Measurements from ENCODE around the gene RPS3.

DNA sequence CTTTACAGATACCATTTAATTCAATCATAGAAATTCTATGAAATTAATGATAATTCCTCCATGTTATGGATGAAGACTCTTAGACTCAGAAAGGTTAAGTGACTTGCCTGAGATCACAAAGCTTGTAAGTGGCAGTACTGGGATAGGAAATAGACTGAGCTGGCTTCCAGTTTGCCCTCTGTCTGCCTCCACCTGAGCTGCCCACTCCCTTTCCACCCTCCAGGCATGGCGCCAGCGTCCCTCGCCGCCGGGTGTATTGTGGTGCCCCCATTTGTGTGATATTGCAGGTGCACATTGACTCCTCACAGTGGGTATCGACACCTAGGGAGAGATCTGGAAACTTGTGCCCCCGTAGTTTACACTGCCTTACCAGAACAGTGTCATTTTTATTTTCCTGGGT, 9.4 kb upstream of the RPS3 start:
- TF ChIP-seq, protein P1, sequence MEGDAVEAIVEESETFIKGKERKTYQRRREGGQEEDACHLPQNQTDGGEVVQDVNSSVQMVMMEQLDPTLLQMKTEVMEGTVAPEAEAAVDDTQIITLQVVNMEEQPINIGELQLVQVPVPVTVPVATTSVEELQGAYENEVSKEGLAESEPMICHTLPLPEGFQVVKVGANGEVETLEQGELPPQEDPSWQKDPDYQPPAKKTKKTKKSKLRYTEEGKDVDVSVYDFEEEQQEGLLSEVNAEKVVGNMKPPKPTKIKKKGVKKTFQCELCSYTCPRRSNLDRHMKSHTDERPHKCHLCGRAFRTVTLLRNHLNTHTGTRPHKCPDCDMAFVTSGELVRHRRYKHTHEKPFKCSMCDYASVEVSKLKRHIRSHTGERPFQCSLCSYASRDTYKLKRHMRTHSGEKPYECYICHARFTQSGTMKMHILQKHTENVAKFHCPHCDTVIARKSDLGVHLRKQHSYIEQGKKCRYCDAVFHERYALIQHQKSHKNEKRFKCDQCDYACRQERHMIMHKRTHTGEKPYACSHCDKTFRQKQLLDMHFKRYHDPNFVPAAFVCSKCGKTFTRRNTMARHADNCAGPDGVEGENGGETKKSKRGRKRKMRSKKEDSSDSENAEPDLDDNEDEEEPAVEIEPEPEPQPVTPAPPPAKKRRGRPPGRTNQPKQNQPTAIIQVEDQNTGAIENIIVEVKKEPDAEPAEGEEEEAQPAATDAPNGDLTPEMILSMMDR (tag by site-specific recombination; IDR thresholded peaks at IDR 0.05), result no peak
- TF ChIP-seq ZNF561 (tag by site-specific recombination; IDR thresholded peaks at IDR 0.05; ENCODE audit: borderline replicate concordance), result no peak
- TF ChIP-seq, protein P2, sequence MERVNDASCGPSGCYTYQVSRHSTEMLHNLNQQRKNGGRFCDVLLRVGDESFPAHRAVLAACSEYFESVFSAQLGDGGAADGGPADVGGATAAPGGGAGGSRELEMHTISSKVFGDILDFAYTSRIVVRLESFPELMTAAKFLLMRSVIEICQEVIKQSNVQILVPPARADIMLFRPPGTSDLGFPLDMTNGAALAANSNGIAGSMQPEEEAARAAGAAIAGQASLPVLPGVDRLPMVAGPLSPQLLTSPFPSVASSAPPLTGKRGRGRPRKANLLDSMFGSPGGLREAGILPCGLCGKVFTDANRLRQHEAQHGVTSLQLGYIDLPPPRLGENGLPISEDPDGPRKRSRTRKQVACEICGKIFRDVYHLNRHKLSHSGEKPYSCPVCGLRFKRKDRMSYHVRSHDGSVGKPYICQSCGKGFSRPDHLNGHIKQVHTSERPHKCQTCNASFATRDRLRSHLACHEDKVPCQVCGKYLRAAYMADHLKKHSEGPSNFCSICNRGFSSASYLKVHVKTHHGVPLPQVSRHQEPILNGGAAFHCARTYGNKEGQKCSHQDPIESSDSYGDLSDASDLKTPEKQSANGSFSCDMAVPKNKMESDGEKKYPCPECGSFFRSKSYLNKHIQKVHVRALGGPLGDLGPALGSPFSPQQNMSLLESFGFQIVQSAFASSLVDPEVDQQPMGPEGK (tag by site-specific recombination; IDR thresholded peaks at IDR 0.05), result no peak
- TF ChIP-seq, protein P3, sequence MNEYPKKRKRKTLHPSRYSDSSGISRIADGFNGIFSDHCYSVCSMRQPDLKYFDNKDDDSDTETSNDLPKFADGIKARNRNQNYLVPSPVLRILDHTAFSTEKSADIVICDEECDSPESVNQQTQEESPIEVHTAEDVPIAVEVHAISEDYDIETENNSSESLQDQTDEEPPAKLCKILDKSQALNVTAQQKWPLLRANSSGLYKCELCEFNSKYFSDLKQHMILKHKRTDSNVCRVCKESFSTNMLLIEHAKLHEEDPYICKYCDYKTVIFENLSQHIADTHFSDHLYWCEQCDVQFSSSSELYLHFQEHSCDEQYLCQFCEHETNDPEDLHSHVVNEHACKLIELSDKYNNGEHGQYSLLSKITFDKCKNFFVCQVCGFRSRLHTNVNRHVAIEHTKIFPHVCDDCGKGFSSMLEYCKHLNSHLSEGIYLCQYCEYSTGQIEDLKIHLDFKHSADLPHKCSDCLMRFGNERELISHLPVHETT (tag by site-specific recombination; IDR thresholded peaks at IDR 0.05), result no peak
- TF ChIP-seq ZNF501 (tag by site-specific recombination; IDR thresholded peaks at IDR 0.05), result no peak
- TF ChIP-seq SP2 (tag by site-specific recombination; IDR thresholded peaks at IDR 0.05), result no peak
- TF ChIP-seq, protein P4, sequence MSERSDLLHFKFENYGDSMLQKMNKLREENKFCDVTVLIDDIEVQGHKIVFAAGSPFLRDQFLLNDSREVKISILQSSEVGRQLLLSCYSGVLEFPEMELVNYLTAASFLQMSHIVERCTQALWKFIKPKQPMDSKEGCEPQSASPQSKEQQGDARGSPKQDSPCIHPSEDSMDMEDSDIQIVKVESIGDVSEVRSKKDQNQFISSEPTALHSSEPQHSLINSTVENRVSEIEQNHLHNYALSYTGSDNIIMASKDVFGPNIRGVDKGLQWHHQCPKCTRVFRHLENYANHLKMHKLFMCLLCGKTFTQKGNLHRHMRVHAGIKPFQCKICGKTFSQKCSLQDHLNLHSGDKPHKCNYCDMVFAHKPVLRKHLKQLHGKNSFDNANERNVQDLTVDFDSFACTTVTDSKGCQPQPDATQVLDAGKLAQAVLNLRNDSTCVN (tag by site-specific recombination; optimal IDR thresholded peaks at IDR 0.05), result no peak
- TF ChIP-seq, protein P5, sequence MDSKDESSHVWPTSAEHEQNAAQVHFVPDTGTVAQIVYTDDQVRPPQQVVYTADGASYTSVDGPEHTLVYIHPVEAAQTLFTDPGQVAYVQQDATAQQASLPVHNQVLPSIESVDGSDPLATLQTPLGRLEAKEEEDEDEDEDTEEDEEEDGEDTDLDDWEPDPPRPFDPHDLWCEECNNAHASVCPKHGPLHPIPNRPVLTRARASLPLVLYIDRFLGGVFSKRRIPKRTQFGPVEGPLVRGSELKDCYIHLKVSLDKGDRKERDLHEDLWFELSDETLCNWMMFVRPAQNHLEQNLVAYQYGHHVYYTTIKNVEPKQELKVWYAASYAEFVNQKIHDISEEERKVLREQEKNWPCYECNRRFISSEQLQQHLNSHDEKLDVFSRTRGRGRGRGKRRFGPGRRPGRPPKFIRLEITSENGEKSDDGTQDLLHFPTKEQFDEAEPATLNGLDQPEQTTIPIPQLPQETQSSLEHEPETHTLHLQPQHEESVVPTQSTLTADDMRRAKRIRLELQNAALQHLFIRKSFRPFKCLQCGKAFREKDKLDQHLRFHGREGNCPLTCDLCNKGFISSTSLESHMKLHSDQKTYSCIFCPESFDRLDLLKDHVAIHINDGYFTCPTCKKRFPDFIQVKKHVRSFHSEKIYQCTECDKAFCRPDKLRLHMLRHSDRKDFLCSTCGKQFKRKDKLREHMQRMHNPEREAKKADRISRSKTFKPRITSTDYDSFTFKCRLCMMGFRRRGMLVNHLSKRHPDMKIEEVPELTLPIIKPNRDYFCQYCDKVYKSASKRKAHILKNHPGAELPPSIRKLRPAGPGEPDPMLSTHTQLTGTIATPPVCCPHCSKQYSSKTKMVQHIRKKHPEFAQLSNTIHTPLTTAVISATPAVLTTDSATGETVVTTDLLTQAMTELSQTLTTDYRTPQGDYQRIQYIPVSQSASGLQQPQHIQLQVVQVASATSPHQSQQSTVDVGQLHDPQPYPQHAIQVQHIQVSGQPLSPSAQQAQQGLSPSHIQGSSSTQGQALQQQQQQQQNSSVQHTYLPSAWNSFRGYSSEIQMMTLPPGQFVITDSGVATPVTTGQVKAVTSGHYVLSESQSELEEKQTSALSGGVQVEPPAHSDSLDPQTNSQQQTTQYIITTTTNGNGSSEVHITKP (tag by site-specific recombination; IDR thresholded peaks at IDR 0.05), result no peak

All from HEK293 (cell line).